ENCODE data around the gene DDI2.

- TF ChIP-seq GATA2 (IDR thresholded peaks at IDR 0.05; ENCODE audit: low read depth, low read length) (no peak), GATA3 (IDR thresholded peaks at IDR 0.05; ENCODE audit: low read depth, low read length) (no peak)
Measured at GRCh38 chr1:15685820-15686219, 68.6 kb downstream of the DDI2 start.

All from SH-SY5Y (cell line).